Vagina (tissue), 2 donors: Measurements from ENCODE around the gene PTPA.

Source experiments
- CTCF ChIP-seq, 3 experiments: fragments of 450-650 bp in 2 of 3; fragments of 200-600 bp in 1 of 3; sonication (generic) in 1 of 3; IDR thresholded peaks; one replicate each; pipeline ENCODE4 v1.5.1; 2017 to 2019; ENCODE audit warnings: antibody characterized with exemption in 3 of 3, mild to moderate bottlenecking in 2 of 3, moderate library complexity in 2 of 3
- POLR2A ChIP-seq, 2 donors: fragments of 450-650 bp; IDR thresholded peaks; one replicate each; pipeline ENCODE4 v1.6.1; 2017; ENCODE audit warnings: antibody characterized with exemption in 2 of 2, mild to moderate bottlenecking in 2 of 2, moderate library complexity in 2 of 2

- TF ChIP-seq CTCF (IDR thresholded peaks at IDR 0.05) (no peak), POLR2A (IDR thresholded peaks at IDR 0.05) (no peak)
Measured at GRCh38 chr9:129175515-129175824, 64.3 kb downstream of the PTPA start.
